Dendritic cell treated with granulocyte-macrophage colony-stimulating factor and Interleukin-4, amounts not matched to agents 40 ng/mL and 50 ng/mL, for 4 days (primary cell): ENCODE measurements around the gene NR2F1.

Source experiments
- H3K27ac Mint-ChIP-seq: one replicate; pipeline ENCODE4 v1.8.0; 2022; ENCODE audit warnings: mild to moderate bottlenecking, mixed read lengths
- H3K27me3 Mint-ChIP-seq: one replicate; pipeline ENCODE4 v1.8.0; 2022; ENCODE audit warnings: mild to moderate bottlenecking, mixed read lengths
- H3K36me3 Mint-ChIP-seq: one replicate; pipeline ENCODE4 v1.8.0; 2022; ENCODE audit warnings: low read depth, mixed read lengths
- H3K4me1 Mint-ChIP-seq: one replicate; pipeline ENCODE4 v1.8.0; 2022; ENCODE audit warnings: low read depth, mixed read lengths
- H3K4me3 Mint-ChIP-seq: one replicate; pipeline ENCODE4 v1.8.0; 2022; ENCODE audit warnings: mild to moderate bottlenecking, moderate library complexity, mixed read lengths
- H3K9me3 Mint-ChIP-seq: one replicate; pipeline ENCODE4 v1.8.0; 2022; ENCODE audit warnings: mixed read lengths
- intact Hi-C: fragments of 100-400 bp; cut with micrococcal nuclease; formaldehyde crosslinking; loops from one replicate; pipeline ENCODE4 v1.15.0; 2022

Gene NR2F1

DNA sequence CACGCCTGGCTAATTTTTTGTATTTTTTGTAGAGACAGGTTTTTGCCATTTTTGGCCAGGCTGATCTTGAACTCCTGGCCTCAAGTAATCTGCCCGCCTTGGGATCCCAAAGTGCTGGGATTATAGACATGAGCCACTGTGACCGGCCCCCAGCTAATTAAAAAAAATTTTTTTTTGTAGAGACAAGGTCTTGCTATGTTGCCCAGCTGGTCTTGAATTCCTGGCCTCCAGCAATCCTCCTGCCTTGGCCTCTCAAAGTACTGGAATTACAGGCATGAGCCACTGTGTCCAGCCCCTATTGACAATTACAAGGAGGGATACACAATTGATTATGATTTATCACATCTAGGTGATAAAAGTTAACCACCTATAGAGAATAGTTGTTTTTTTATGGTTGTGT is 59.5 kb downstream of the NR2F1 start:
- Mint-ChIP-seq H3K36me3 (no peaks in the 10 kb centered on the region), H3K4me3 (no peak overlapping the region), H3K4me1 (no peaks in the 10 kb centered on the region), H3K27me3 (no peaks in the 10 kb centered on the region), H3K27ac (no peak overlapping the region), H3K9me3 (no peaks in the 10 kb centered on the region)
- intact Hi-C loops = no loop called here
